HG03378 (cell line): ENCODE data around the gene CAMK1D.
"Not testable (repeated sequence)": the region's sequence is repeated elsewhere in the genome, so short reads cannot be mapped to it uniquely, and the experiment has no call there.

Source experiments
- ATAC-seq: cut with Tn5 transposase; IDR thresholded peaks from one replicate; pipeline ENCODE4 v1.9.1; 2021; ENCODE audit warnings: mild to moderate bottlenecking, moderate library complexity; ENCODE audit not compliant: unreplicated experiment

The CAMK1D gene

DNA sequence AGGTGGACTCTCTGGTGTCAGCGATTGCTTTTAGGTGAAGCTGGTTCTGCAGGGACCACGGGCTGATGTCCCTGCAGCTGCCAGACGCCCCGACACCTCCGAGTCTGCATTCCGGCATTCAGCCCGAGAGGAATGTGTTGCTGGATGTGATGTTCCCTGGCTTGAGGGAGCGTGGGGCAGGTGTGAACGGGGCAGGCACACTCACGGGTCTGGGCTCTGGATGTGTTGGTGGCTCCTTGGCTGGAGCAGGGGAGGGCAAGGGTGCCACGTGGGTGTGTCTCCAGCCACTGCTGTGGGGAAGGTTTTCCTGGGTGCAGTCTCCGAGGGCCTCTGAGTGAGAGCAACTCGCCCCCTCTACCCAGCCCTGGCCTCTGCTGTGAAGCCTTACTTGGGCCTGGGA lies 140.5 kb downstream of the CAMK1D start:
- ATAC-seq, result no peak

DNA sequence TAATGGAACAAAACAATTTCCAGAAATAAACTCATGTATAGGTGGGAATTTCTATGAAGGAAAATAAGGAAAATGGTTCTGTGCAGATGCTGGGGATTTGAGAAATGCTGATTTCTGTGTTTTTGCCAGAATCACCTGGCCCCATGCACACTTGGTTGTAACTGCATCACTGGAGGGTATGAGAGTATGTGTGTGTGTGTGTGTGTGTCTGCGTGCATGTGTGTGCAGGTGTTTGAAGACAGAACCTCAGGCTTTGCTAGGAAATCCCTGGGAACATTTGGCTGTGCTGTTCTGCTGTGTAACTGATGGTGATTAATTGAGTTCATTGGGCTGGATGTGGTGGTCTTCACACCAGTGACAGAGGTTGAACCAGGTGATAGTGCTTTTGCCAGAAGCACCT lies 141.6 kb downstream of the CAMK1D start:
- no peak for ATAC-seq

DNA sequence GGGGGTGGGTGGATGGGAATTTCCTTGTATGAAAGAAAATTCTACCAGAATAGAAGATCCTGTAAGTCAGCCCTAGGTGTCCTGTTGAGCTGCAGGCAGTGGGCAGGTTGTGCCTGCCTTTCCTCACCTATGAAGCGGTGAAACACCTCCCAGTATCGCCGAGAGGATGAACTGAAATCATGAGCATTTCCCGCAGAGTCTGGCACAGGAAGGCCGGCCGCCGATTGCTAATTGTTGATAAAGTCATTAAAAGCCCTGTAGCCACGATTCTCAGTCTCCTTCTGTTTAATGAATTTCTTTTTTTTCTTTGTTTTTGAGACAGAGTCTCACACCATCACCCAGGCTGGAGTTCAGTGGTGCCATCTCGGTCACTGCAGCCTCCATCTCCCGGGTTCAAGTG lies 142.1 kb downstream of the CAMK1D start:
- ATAC-seq, result no peak

GRCh38 chr10:12492016-12492415 lies 142.7 kb downstream of the CAMK1D start:
- no peak for ATAC-seq

GRCh38 chr10:12497046-12497445 lies 147.7 kb downstream of the CAMK1D start:
- not testable (repeated sequence) for ATAC-seq

DNA sequence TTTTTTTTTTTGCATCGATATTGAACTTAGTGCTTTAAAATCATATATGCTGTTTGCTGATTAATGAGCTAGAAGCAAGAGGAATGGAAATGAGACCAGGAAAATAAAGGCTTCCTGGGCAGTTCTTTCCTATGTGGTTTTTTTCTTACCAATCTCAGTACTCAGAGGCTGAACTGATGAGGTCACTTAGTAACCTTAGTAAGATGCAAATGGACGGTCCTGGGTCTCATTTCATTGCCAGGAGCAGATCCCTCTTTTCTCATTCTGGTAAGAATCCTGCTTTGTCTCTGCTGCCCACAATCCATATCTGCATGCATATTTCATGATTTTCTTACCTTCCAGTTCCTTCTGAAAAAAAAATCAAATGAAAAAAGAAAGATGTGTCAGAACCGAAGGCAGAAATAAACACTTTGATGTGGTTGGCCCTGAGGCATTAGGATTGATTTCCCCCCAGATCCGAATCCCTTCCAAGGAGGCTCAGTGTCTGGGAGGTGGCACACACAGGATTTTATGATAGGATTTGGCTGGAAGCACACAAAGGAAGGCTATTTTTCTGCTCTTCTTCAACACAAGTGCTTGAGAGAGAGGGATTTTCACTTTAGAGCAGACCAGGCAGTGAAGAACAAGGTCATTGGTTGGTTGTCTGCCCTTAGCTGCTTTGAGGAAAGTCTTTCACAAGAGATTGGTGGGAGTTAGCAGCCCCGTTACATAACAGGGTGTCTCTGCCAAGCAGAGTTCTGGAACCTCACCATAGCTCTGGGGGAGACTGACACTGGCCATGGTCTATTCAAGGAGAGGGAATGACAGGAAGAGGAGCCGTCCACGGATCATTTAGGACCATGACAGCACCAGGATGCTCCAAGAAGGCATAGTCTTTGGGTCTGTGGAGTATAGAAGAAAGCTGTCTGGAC lies 150.0 kb downstream of the CAMK1D start:
- no peak for ATAC-seq

DNA sequence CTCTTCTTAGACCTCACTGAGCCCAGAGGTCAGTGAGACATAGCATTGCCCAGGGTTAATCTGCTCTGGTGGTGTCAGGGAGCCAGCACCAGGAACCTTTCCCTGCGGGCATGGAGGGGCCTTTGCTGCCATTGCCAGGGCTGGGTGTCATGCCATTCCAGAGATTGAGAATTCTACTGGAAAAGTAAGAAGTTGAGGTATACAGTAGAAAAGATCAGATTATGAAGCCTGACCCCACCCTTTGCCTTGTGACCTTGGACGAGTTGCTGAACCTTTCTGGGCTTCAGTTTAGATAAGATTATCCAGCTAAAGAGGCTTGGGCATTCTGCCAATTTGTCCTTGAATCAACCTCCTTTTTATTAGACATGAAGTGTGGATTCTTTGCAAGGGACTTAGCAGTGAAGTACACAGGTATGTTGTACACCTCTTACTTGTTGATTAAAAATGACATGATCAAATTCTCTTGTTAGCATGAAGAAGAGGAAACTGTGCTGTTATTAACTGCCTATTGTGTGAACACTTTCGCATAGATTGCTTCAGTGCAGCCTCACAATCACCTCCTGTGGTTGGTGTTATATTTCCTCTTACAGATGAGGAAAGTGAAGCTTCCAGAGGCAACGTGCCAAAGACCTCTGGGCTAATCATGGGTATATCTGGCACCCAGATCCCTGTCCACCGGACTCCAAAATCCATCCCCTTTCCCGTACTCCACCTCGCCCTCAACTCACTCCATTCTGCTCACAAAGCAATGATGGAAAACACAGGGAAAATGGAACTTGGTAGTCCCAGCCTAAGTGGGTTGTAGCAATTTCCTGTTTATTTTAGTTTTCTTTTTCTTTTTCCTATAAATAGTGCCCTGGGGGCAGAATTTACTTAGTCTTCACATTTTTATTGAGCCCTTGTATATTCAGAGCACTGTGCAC lies 151.3 kb downstream of the CAMK1D start:
- ATAC-seq, result no peak

GRCh38 chr10:12501324-12501723 lies 152.0 kb downstream of the CAMK1D start:
- no peak for ATAC-seq

DNA sequence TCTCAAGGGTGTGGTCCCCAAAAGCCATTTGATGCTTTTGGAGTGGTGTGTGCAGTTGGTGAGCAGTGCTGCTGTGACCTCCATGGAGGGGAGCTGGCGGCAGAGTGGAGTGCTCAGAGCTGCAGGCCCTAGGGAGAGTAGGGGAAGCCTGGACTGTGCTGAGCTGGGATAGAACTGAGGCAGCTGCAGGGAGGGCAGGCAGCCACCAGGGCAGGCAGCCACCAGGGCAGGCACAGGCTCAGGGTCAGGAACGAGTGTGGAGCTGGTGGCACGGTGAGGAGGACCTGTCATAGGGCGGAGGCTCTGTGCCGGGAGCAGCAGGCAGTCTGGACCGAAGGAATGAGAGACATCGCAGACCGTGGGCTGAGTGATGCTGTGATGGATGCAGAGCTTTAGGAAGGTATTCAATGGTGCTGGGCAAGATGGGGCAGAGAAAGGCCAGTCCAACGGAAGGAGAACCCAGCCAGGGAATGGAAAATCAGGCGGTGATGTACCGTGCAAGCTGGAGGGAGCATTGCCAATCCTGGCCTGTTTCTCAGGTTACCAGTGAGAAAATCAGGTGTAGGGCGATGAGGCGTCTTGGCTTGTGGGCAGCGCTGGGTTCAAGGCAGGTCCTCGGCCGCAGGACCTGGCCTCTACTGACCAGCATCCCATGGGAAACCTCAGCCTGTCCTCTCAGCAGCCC lies 152.6 kb downstream of the CAMK1D start:
- ATAC-seq, result no peak

- no peak for ATAC-seq
Measured at GRCh38 chr10:12502526-12503274, 153.4 kb downstream of the CAMK1D start.

- ATAC-seq, result no peak
Measured at GRCh38 chr10:12503311-12503710, 154.0 kb downstream of the CAMK1D start.

GRCh38 chr10:12504176-12504575 lies 154.8 kb downstream of the CAMK1D start:
- no peak for ATAC-seq

DNA sequence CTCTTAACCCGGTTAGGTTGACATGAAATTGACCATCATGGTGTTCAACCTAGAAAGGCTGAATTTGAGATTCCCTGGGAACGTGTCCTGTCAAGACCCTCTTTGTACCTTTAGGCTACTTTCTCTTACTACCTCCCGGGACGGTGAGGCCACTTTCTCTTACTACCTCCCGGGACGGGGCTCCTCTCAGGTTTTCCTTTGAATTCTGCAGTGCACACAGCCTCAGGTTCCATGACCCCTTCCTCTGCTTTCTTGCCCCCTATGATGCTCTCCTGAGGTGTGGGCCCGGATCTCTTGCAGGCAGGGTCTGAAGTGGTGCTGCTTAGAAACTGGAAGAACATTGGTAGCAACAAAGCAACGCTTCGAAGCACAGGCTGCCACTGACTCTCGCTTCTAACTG lies 155.3 kb downstream of the CAMK1D start:
- no peak for ATAC-seq

DNA sequence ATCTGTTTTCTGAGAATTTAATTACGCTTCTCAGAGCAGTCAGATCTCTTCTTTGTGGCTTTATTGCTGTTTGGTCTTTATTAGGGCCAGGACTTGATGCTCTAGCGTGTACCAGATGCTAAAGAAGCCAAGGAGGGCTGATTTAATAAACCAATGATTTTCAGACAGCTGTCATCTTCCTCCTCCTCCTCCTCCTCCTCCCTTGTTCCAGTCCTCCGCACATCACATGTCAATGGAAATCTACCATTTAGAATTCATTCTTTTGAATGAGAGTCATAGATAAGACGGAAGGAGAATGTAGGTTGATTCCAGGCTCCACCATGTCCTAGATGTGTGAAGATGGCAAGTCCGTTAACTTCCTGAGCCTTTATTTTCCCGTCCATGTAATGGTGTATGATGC lies 156.3 kb downstream of the CAMK1D start:
- no peak for ATAC-seq

DNA sequence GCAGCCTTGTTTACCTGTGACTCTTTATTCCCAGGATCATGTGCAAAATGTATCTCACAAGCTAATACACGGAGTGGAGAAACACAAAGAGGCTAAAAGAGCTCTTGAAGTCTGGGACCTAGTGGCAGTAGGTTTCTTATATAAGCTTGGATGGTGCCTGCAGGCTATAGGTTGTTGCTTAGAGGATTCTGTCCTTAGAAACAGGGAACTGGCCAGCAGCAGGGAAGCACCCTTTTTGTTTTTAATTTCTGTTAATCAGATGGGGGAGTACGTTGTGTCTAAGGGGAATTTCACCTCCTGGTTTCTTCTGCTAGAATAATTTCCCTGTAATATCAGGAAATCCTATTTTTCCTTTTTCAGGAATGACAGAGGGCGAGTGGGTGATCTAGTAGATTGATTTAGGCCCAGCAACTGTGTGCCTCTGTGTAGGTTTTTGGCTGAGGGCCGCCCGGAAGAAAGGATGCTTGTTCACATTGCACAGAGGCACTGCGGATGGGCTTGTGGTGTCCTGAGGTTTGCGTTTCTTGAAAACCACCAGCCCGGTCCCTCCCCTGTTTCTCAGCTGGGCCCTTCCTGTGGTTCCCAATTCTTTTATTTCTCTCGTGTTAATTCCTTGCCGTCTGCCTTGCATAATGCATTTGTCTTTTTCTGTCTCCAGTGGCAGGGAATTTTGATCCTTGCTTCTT lies 158.0 kb downstream of the CAMK1D start:
- ATAC-seq, result no peak

DNA sequence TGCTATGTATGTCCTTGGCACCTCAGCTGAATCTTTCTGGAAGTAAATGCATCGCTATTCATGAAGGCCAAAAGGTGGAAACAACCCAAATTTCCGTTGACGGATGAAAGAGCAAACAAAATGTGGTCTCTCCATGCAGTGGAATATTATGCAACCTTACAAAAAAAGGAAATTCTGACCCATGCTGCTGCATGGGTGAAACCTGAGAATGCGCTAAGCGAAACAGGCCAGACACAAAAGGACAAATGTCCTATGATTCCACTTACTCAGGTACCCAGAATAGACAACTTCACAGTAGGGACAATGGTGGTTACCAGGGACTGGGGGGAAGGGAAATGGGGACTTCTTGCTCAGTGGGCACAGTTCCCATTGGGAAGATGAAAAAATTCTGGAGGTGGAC lies 158.8 kb downstream of the CAMK1D start:
- ATAC-seq, result no peak

GRCh38 chr10:12509016-12509793 lies 159.9 kb downstream of the CAMK1D start:
- no peak for ATAC-seq

GRCh38 chr10:12509794-12510100 lies 160.4 kb downstream of the CAMK1D start:
- no peak for ATAC-seq

DNA sequence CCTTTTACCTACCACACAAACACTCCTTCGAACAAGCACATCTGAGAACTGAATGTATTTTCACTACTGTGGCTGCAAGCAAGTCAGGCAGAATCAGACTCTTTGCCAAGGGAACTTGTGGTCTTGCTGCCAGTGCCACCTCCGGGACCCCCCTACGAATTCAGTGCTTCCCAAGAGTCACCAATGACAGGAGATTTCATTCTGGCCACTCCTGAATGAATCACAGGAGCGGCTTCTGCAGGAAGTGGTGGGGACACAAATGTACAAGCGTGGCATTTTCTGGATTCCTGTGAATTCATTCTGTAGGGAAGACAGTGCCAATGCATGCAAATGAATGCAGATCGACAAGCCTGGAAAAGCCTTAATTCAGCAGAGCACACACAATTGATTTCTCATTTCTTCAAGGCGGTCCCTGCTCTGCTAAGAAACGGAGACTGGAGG lies 161.2 kb downstream of the CAMK1D start:
- ATAC-seq, result no peak
